OCI-LY1 (cell line): ENCODE data around the gene EML6.

Experiments used
- H2AFZ ChIP-seq: fragments of 200-600 bp; sonication (generic), shearing (Covaris generic); 2 replicates; pipeline ENCODE4 v1.6.0; 2014; ENCODE audit warnings: antibody characterized with exemption, mild to moderate bottlenecking, low read length
- H3F3A ChIP-seq: fragments of 200-600 bp; sonication (generic), shearing (Covaris generic); 2 replicates; pipeline ENCODE4 v1.6.0; 2014; ENCODE audit warnings: mild to moderate bottlenecking, antibody characterized with exemption, low read length, moderate library complexity; ENCODE audit not compliant: insufficient read depth
- H3K27ac ChIP-seq: fragments of 200-600 bp; sonication (generic); 2 replicates; pipeline ENCODE4 v1.5.1; 2014; ENCODE audit warnings: low read length, mixed run types, mild to moderate bottlenecking, low read depth; ENCODE audit not compliant: poor library complexity, severe bottlenecking
- H3K27me3 ChIP-seq: fragments of 200-600 bp; sonication (generic); 2 replicates; pipeline ENCODE4 v1.6.0; 2014; ENCODE audit warnings: antibody characterized with exemption, mild to moderate bottlenecking, low read length, moderate library complexity; ENCODE audit not compliant: insufficient read depth
- H3K36me3 ChIP-seq: fragments of 200-600 bp; sonication (generic); 2 replicates; pipeline ENCODE4 v1.6.1; 2014; ENCODE audit warnings: mild to moderate bottlenecking, antibody characterized with exemption, low read length, moderate library complexity, mixed read lengths; ENCODE audit not compliant: insufficient read depth
- H3K4me1 ChIP-seq: fragments of 200-600 bp; sonication (generic); 2 replicates; pipeline ENCODE4 v1.5.1; 2014; ENCODE audit warnings: mild to moderate bottlenecking, low read length, moderate library complexity; ENCODE audit not compliant: insufficient read depth, severe bottlenecking
- H3K4me2 ChIP-seq: fragments of 200-600 bp; sonication (generic), shearing (Covaris generic); 2 replicates; pipeline ENCODE4 v1.6.1; 2014; ENCODE audit warnings: low read length
- H3K4me3 ChIP-seq: fragments of 200-600 bp; sonication (generic); 2 replicates; pipeline ENCODE4 v1.5.1; 2014; ENCODE audit warnings: low read length, low read depth, mild to moderate bottlenecking, mixed read lengths; ENCODE audit not compliant: poor library complexity, severe bottlenecking
- H3K79me2 ChIP-seq: fragments of 200-600 bp; shearing (Covaris generic); 2 replicates; pipeline ENCODE4 v1.6.1; 2016; ENCODE audit warnings: mixed run types, low read length, mixed read lengths; ENCODE audit not compliant: insufficient read depth
- H3K9ac ChIP-seq: fragments of 200-600 bp; sonication (generic), shearing (Covaris generic); 2 replicates; pipeline ENCODE4 v1.6.1; 2014; ENCODE audit warnings: mild to moderate bottlenecking, low read length, mixed read lengths
- H3K9me2 ChIP-seq: fragments of 200-600 bp; sonication (generic), shearing (Covaris generic); 2 replicates; pipeline ENCODE4 v1.6.1; 2014; ENCODE audit warnings: low read depth, mild to moderate bottlenecking, low read length, mixed read lengths
- H3K9me3 ChIP-seq: fragments of 200-600 bp; shearing (Covaris generic); 2 replicates; pipeline ENCODE4 v1.6.1; 2014; ENCODE audit warnings: low read length, mixed read lengths
- H4K20me1 ChIP-seq: fragments of 200-600 bp; sonication (generic), shearing (Covaris generic); 2 replicates; pipeline ENCODE4 v1.6.0; 2016; ENCODE audit warnings: mild to moderate bottlenecking, low read length; ENCODE audit not compliant: insufficient read depth
- CTCF ChIP-seq: fragments of 200-600 bp; sonication (generic), shearing (Covaris generic); IDR thresholded peaks from 2 replicates; pipeline ENCODE4 v1.5.1; 2017; ENCODE audit warnings: mild to moderate bottlenecking, antibody characterized with exemption, low read length, moderate library complexity, mixed read lengths
- EZH2 ChIP-seq: fragments of 200-600 bp; sonication (generic), shearing (Covaris generic); IDR thresholded peaks from 2 replicates; pipeline ENCODE4 v1.8.0; 2017; ENCODE audit warnings: borderline replicate concordance, mixed run types, mild to moderate bottlenecking, antibody characterized with exemption, low read length, moderate library complexity, mixed read lengths

The EML6 gene

GRCh38 chr2:54752439-54752838 is 29.0 kb downstream of the EML6 start:
- Histone ChIP-seq H3F3A (no peaks in the 10 kb centered on the region), H3K4me1 (peaks cover 34% of the 10 kb centered on the region), H3K9me3 (no peaks in the 10 kb centered on the region), H3K4me2 (no peak overlapping the region), H3K27me3 (no peaks in the 10 kb centered on the region), H3K9ac (no peak overlapping the region), H3K9me2 (no peaks in the 10 kb centered on the region), H3K36me3 (0 out of 2 replicates have a peak, but pooled peaks cover 3% of the 10 kb centered on the region), H3K79me2 (peaks cover 12% of the 10 kb centered on the region), H3K27ac (no peak overlapping the region), H2AFZ (no peak overlapping the region), H3K4me3 (no peak overlapping the region), H4K20me1 (no peaks in the 10 kb centered on the region)
- TF ChIP-seq EZH2 (no peak), CTCF (no peak)

- Histone ChIP-seq H3K4me3 (peak overlapping the region; percentile 53), H3F3A (no peaks in the 10 kb centered on the region), H3K9ac (peak overlapping the region; percentile 75), H3K27ac (peak overlapping the region; percentile 97), H4K20me1 (no peaks in the 10 kb centered on the region), H3K36me3 (no peaks in the 10 kb centered on the region), H3K9me3 (no peaks in the 10 kb centered on the region), H3K4me2 (peak overlapping the region; percentile 72), H3K4me1 (peaks cover 66% of the 10 kb centered on the region), H3K27me3 (no peaks in the 10 kb centered on the region), H2AFZ (no peak overlapping the region), H3K9me2 (no peaks in the 10 kb centered on the region), H3K79me2 (peaks cover 24% of the 10 kb centered on the region)
- TF ChIP-seq CTCF: peak; percentile 81
- TF ChIP-seq EZH2: no peak
Observed at GRCh38 chr2:54755641-54756326, 32.3 kb downstream of the EML6 start.

GRCh38 chr2:54757500-54757899 is 34.0 kb downstream of the EML6 start:
- H3K9me3 ChIP-seq: no peaks in the 10 kb centered on the region
- no peaks in the 10 kb centered on the region for H4K20me1 ChIP-seq
- H3K27ac ChIP-seq: peak overlapping the region; percentile 97
- 0 out of 2 replicates have a peak overlapping the region, but pooled peaks have one; percentile 15 for H2AFZ ChIP-seq
- peak overlapping the region; percentile 72 for H3K4me2 ChIP-seq
- peak overlapping the region; percentile 53 for H3K4me3 ChIP-seq
- TF ChIP-seq EZH2: no peak
- no peak for TF ChIP-seq CTCF
- peaks cover 73% of the 10 kb centered on the region for H3K4me1 ChIP-seq
- no peaks in the 10 kb centered on the region; the same call in 1 of the 2 replicates for H3F3A ChIP-seq
- no peaks in the 10 kb centered on the region for H3K27me3 ChIP-seq
- no peaks in the 10 kb centered on the region for H3K9me2 ChIP-seq
- H3K9ac ChIP-seq: peak overlapping the region; percentile 75
- no peaks in the 10 kb centered on the region for H3K36me3 ChIP-seq
- peaks cover 24% of the 10 kb centered on the region for H3K79me2 ChIP-seq
